Osteoblast (primary cell): Measurements from ENCODE around the gene NCOA1. TPM values are rescaled to one million over a fixed set of nuclear protein-coding genes. Genes with fewer than 3 reads are reported as not detected.

Source experiments
- DNase-seq: peaks from one replicate; pipeline ENCODE4 v3.0.0; 2011; ENCODE audit warnings: low spot score, mixed read lengths; ENCODE audit not compliant: insufficient read length; ENCODE audit errors: missing footprints
- H2AFZ ChIP-seq: 2 replicates; pipeline ENCODE4 v1.6.0; 2011; ENCODE audit warnings: mild to moderate bottlenecking, low read length
- H3K27ac ChIP-seq: 2 replicates; pipeline ENCODE4 v1.5.1; 2011; ENCODE audit warnings: mild to moderate bottlenecking, low read depth, low read length, moderate library complexity
- H3K27me3 ChIP-seq: 2 replicates; pipeline ENCODE4 v1.6.0; 2012; ENCODE audit warnings: mild to moderate bottlenecking, control low read depth, inconsistent platforms, low read length, moderate library complexity; ENCODE audit not compliant: insufficient read depth
- H3K36me3 ChIP-seq: 2 replicates; pipeline ENCODE4 v1.5.1; 2011; ENCODE audit warnings: mild to moderate bottlenecking, low read length, control low read depth, moderate library complexity; ENCODE audit not compliant: insufficient read depth
- H3K4me1 ChIP-seq: 2 replicates; pipeline ENCODE4 v1.5.1; 2011; ENCODE audit warnings: mild to moderate bottlenecking, low read length, control low read depth, moderate library complexity; ENCODE audit not compliant: insufficient read depth
- H3K4me2 ChIP-seq: 2 replicates; pipeline ENCODE4 v1.6.0; 2011; ENCODE audit warnings: mild to moderate bottlenecking, low read length; ENCODE audit not compliant: insufficient read depth
- H3K4me3 ChIP-seq: fragments of 200-600 bp; sonication (generic); 3 replicates; pipeline ENCODE4 v1.5.1; 2012; ENCODE audit warnings: mild to moderate bottlenecking, low read length, inconsistent platforms; ENCODE audit not compliant: insufficient read depth
- H3K79me2 ChIP-seq: 2 replicates; pipeline ENCODE4 v1.6.0; 2012; ENCODE audit warnings: mild to moderate bottlenecking, low read length, control low read depth, inconsistent platforms; ENCODE audit not compliant: insufficient read depth
- H3K9me3 ChIP-seq: 2 replicates; pipeline ENCODE4 v1.5.1; 2011; ENCODE audit warnings: low read depth, low read length, control low read depth
- H4K20me1 ChIP-seq: 2 replicates; pipeline ENCODE4 v1.6.0; 2012; ENCODE audit warnings: mild to moderate bottlenecking, low read length, control low read depth; ENCODE audit not compliant: insufficient read depth
- CTCF ChIP-seq: IDR thresholded peaks from 2 replicates; pipeline ENCODE4 v1.5.1; 2011; ENCODE audit warnings: mild to moderate bottlenecking, low read depth, low read length, moderate library complexity; ENCODE audit errors: extremely low read depth
- total RNA-seq: library from RNA; depleted of rRNA; stranded (reverse); fragments of >200 nt; gene quantifications from 2 replicates; pipeline ENCODE4 v1.2.3, GENCODE V29; 2012

NCOA1 gene
- total RNA-seq, 1 donor = 23.2 TPM

GRCh38 chr2:24725956-24726355 lies 234.9 kb downstream of the NCOA1 start:
- Histone ChIP-seq H3K36me3 (no peaks in the 10 kb centered on the region), H3K27ac (no peak overlapping the region), H3K79me2 (no peaks in the 10 kb centered on the region), H3K4me2 (no peak overlapping the region), H2AFZ (no peak overlapping the region), H3K9me3 (no peaks in the 10 kb centered on the region), H3K4me3 (no peak overlapping the region), H3K27me3 (no peaks in the 10 kb centered on the region), H4K20me1 (no peaks in the 10 kb centered on the region), H3K4me1 (peaks cover 10% of the 10 kb centered on the region)
- TF ChIP-seq CTCF = no peak
- DNase-seq = no peak

DNA sequence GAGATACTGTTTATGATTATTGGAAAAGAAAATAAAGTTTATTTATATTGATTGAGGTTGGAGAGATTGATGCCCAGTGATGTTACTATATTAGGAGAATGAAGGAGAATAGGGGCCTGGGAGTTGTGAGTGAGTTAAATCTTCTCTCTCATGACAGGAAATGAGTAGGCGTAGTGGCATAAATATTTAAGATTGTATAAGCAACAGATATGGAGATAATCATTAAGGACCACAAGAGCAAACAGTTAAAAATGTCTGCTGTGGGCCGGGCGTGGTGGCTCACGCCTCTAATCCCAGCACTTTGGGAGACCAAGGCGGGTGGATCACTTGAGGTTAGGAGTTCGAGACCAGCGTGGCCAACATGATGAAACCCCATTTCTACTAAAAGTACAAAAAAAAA lies 239.4 kb downstream of the NCOA1 start:
- Histone ChIP-seq H3K27me3 (no peaks in the 10 kb centered on the region), H3K36me3 (no peaks in the 10 kb centered on the region), H3K4me3 (no peak overlapping the region), H4K20me1 (no peaks in the 10 kb centered on the region), H3K79me2 (no peaks in the 10 kb centered on the region), H2AFZ (no peak overlapping the region), H3K9me3 (no peaks in the 10 kb centered on the region), H3K4me1 (peaks cover 17% of the 10 kb centered on the region), H3K27ac (no peak overlapping the region), H3K4me2 (no peak overlapping the region)
- TF ChIP-seq CTCF = no peak
- no peak for DNase-seq

- Histone ChIP-seq H3K9me3 (no peaks in the 10 kb centered on the region), H3K4me1 (peaks cover 17% of the 10 kb centered on the region), H2AFZ (no peak overlapping the region), H3K27me3 (no peaks in the 10 kb centered on the region), H3K79me2 (no peaks in the 10 kb centered on the region), H3K4me3 (no peak overlapping the region), H3K36me3 (no peaks in the 10 kb centered on the region), H3K4me2 (no peak overlapping the region), H4K20me1 (no peaks in the 10 kb centered on the region), H3K27ac (no peak overlapping the region)
- no peak for TF ChIP-seq CTCF
- no peak for DNase-seq
Observed at GRCh38 chr2:24731040-24731439, 240.0 kb downstream of the NCOA1 start.

DNA sequence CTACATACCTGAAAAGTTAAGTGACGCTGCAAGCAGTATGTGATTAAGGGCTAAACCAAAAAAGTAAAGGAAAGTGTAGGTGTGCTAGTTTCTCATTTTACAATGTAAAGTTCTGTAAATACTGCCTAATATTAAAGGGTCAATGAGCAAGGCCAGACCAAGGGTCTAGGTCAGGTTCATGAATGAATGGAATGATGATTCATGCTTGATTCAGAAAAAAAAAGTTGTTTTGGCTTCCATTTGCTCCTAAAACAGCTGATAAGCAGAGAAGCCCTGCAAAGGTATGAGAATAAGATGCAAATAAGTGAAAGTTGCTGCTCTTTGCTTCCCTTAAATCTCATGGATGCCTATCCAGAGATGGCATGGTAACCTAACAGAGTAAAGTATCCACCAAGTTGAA lies 240.9 kb downstream of the NCOA1 start:
- H3K79me2 ChIP-seq = no peaks in the 10 kb centered on the region
- no peaks in the 10 kb centered on the region for H3K9me3 ChIP-seq
- no peak for TF ChIP-seq CTCF
- DNase-seq = peak; percentile 38
- H3K4me2 ChIP-seq = no peak overlapping the region
- no peaks in the 10 kb centered on the region for H3K36me3 ChIP-seq
- H4K20me1 ChIP-seq = no peaks in the 10 kb centered on the region
- no peaks in the 10 kb centered on the region for H3K27me3 ChIP-seq
- H3K4me1 ChIP-seq = peaks cover 17% of the 10 kb centered on the region
- no peak overlapping the region for H2AFZ ChIP-seq
- no peak overlapping the region for H3K27ac ChIP-seq
- H3K4me3 ChIP-seq = no peak overlapping the region
